H1 (cell line): ENCODE measurements around the gene ZNF496. TPM values are rescaled to one million over a fixed set of nuclear protein-coding genes. Genes with fewer than 3 reads are reported as not detected.

Experiments used
- CEBPB ChIP-seq: IDR thresholded peaks from 2 replicates; pipeline ENCODE4 v1.6.1; 2012; ENCODE audit warnings: low read depth, low read length
- KDM4A ChIP-seq: IDR thresholded peaks from one replicate; pipeline ENCODE4 v1.7.1; 2012; ENCODE audit warnings: low read depth, mild to moderate bottlenecking, moderate library complexity, low read length, inconsistent platforms; ENCODE audit not compliant: severe bottlenecking
- POLR2A ChIP-seq, 2 experiments: IDR thresholded peaks; 1 replicate in 1 of 2; 2 replicates in 1 of 2; pipeline ENCODE4 v1.6.1; 2011; ENCODE audit warnings: low read depth in 2 of 2, low read length in 2 of 2, mild to moderate bottlenecking in 2 of 2; ENCODE audit errors: control extremely low read depth in 1 of 2
- RAD21 ChIP-seq, 2 experiments: IDR thresholded peaks in 1 of 2; conservative IDR thresholded peaks in 1 of 2; 2 replicates each; pipeline ENCODE4 v1.6.1; 2011; ENCODE audit warnings: low read depth in 2 of 2, low read length in 2 of 2, improper control_type of control experiment in 1 of 2, inconsistent platforms in 1 of 2, mild to moderate bottlenecking in 1 of 2, moderate library complexity in 1 of 2
- RXRA ChIP-seq: IDR thresholded peaks from 2 replicates; pipeline ENCODE4 v1.6.1; 2011; ENCODE audit warnings: low read depth, mild to moderate bottlenecking, low read length, moderate library complexity; ENCODE audit not compliant: insufficient read depth
- SAP30 ChIP-seq: fragments of 300-600 bp; sonication (generic); IDR thresholded peaks from 2 replicates; pipeline ENCODE4 v1.7.1; 2012; ENCODE audit warnings: low read length, moderate library complexity, mild to moderate bottlenecking, inconsistent platforms; ENCODE audit not compliant: insufficient read depth, insufficient replicate concordance
- SIN3A ChIP-seq, 2 experiments: IDR thresholded peaks in 1 of 2; conservative IDR thresholded peaks in 1 of 2; 2 replicates each; pipeline ENCODE4 v1.6.1; 2011 to 2012; ENCODE audit warnings: low read length in 2 of 2, improper control_type of control experiment in 1 of 2, low read depth in 1 of 2, mild to moderate bottlenecking in 1 of 2
- ZNF274 ChIP-seq: IDR thresholded peaks from 2 replicates; pipeline ENCODE4 v1.7.0; 2012; ENCODE audit warnings: low read length, borderline replicate concordance; ENCODE audit errors: extremely low read depth
- polyA plus RNA-seq, 7 experiments: library from polyadenylated mRNA; depleted of rRNA in 3 of 7; stranded (reverse) in 5 of 7; unstranded in 2 of 7; fragments of >200 nt in 5 of 7; fragments of 200-250 nt in 2 of 7; gene quantifications; 1 replicate in 5 of 7; 2 replicates in 1 of 7; 4 replicates in 1 of 7; pipeline versions ENCODE4 v1.2.1 to v1.2.3, GENCODE V29; 2011 to 2013; ENCODE audit warnings: missing spikeins in 2 of 7, mixed read lengths in 2 of 7
- total RNA-seq: library from RNA; stranded (reverse); fragmentation: NEBNext Ultra II Directional; extraction: Animal tissue kit (Norgen Biotek cat#: 25700); gene quantifications from 2 replicates; pipeline ENCODE4 v1.2.1, GENCODE V29; 2021
- TF ChIP-seq, protein P1 (sequence below): fragments of 300-600 bp; sonication (generic); IDR thresholded peaks from 2 replicates; pipeline ENCODE4 v1.7.1; 2012; ENCODE audit warnings: low read length, moderate library complexity, mild to moderate bottlenecking, inconsistent platforms; ENCODE audit not compliant: insufficient replicate concordance
- TF ChIP-seq, protein P2 (sequence below): IDR thresholded peaks from 2 replicates; pipeline ENCODE4 v1.6.1; 2012; ENCODE audit warnings: inconsistent platforms

ZNF496 gene
- total and polyA plus RNA-seq, 2 of the 8 experiments (the other 6 are each of a cell fraction or from before 2014, with no cell fraction given), result 27.9 to 71.4 TPM

DNA sequence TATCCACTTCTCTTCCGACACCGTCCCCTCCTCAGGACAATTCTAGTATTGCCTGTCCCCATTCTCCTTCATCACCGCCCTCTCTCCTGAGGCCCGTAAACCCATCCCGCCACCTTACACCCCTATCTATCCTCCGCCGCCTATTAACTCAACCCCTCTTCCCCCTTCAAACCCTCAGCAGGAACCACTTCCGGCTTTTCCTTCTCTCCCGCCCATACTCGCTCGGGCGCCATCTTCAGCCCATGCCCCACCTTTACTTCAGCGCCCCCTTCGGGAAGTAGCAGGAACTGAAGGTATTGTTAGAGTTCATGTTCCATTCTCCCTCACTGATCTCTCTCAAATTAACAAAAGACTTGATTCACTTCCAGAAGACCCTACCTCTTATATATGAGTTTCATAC is 44.2 kb downstream of the ZNF496 start (continued):
- TF ChIP-seq, protein P1, sequence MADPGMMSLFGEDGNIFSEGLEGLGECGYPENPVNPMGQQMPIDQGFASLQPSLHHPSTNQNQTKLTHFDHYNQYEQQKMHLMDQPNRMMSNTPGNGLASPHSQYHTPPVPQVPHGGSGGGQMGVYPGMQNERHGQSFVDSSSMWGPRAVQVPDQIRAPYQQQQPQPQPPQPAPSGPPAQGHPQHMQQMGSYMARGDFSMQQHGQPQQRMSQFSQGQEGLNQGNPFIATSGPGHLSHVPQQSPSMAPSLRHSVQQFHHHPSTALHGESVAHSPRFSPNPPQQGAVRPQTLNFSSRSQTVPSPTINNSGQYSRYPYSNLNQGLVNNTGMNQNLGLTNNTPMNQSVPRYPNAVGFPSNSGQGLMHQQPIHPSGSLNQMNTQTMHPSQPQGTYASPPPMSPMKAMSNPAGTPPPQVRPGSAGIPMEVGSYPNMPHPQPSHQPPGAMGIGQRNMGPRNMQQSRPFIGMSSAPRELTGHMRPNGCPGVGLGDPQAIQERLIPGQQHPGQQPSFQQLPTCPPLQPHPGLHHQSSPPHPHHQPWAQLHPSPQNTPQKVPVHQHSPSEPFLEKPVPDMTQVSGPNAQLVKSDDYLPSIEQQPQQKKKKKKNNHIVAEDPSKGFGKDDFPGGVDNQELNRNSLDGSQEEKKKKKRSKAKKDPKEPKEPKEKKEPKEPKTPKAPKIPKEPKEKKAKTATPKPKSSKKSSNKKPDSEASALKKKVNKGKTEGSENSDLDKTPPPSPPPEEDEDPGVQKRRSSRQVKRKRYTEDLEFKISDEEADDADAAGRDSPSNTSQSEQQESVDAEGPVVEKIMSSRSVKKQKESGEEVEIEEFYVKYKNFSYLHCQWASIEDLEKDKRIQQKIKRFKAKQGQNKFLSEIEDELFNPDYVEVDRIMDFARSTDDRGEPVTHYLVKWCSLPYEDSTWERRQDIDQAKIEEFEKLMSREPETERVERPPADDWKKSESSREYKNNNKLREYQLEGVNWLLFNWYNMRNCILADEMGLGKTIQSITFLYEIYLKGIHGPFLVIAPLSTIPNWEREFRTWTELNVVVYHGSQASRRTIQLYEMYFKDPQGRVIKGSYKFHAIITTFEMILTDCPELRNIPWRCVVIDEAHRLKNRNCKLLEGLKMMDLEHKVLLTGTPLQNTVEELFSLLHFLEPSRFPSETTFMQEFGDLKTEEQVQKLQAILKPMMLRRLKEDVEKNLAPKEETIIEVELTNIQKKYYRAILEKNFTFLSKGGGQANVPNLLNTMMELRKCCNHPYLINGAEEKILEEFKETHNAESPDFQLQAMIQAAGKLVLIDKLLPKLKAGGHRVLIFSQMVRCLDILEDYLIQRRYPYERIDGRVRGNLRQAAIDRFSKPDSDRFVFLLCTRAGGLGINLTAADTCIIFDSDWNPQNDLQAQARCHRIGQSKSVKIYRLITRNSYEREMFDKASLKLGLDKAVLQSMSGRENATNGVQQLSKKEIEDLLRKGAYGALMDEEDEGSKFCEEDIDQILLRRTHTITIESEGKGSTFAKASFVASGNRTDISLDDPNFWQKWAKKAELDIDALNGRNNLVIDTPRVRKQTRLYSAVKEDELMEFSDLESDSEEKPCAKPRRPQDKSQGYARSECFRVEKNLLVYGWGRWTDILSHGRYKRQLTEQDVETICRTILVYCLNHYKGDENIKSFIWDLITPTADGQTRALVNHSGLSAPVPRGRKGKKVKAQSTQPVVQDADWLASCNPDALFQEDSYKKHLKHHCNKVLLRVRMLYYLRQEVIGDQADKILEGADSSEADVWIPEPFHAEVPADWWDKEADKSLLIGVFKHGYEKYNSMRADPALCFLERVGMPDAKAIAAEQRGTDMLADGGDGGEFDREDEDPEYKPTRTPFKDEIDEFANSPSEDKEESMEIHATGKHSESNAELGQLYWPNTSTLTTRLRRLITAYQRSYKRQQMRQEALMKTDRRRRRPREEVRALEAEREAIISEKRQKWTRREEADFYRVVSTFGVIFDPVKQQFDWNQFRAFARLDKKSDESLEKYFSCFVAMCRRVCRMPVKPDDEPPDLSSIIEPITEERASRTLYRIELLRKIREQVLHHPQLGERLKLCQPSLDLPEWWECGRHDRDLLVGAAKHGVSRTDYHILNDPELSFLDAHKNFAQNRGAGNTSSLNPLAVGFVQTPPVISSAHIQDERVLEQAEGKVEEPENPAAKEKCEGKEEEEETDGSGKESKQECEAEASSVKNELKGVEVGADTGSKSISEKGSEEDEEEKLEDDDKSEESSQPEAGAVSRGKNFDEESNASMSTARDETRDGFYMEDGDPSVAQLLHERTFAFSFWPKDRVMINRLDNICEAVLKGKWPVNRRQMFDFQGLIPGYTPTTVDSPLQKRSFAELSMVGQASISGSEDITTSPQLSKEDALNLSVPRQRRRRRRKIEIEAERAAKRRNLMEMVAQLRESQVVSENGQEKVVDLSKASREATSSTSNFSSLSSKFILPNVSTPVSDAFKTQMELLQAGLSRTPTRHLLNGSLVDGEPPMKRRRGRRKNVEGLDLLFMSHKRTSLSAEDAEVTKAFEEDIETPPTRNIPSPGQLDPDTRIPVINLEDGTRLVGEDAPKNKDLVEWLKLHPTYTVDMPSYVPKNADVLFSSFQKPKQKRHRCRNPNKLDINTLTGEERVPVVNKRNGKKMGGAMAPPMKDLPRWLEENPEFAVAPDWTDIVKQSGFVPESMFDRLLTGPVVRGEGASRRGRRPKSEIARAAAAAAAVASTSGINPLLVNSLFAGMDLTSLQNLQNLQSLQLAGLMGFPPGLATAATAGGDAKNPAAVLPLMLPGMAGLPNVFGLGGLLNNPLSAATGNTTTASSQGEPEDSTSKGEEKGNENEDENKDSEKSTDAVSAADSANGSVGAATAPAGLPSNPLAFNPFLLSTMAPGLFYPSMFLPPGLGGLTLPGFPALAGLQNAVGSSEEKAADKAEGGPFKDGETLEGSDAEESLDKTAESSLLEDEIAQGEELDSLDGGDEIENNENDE, result no peak
- TF ChIP-seq SIN3A (conservative IDR thresholded peaks at IDR 0.05 in 1 of 2, IDR thresholded peaks at IDR 0.05 in 1 of 2; ENCODE audit: low read depth in 1 of 2, low read length in 2 of 2) (no peak), RXRA (no peak), RAD21 (IDR thresholded peaks at IDR 0.05 in 1 of 2, conservative IDR thresholded peaks at IDR 0.05 in 1 of 2; ENCODE audit: low read depth in 2 of 2, low read length in 2 of 2) (peak; percentile 44 to 48; a peak in 3 of 4 replicates), ZNF274 (no peak), KDM4A (no peak), POLR2A (IDR thresholded peaks at IDR 0.05; ENCODE audit: control extremely low read depth in 1 of 2, low read depth in 2 of 2, low read length in 2 of 2) (no peak), CEBPB (no peak), SAP30 (no peak)
- TF ChIP-seq, protein P2, sequence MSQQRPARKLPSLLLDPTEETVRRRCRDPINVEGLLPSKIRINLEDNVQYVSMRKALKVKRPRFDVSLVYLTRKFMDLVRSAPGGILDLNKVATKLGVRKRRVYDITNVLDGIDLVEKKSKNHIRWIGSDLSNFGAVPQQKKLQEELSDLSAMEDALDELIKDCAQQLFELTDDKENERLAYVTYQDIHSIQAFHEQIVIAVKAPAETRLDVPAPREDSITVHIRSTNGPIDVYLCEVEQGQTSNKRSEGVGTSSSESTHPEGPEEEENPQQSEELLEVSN, result peak; percentile 57; the same call in 1 of the 2 replicates
